ENCODE measurements around the gene LACTB.
"Not testable (repeated sequence)": the region's sequence is repeated elsewhere in the genome, so short reads cannot be mapped to it uniquely, and the experiment has no call there.

The LACTB gene

GRCh38 chr15:63086947-63087346 is 34.7 kb upstream of the LACTB start:
- in situ Hi-C loops (cut with HindIII; ENCODE audit: low pct_ligation_motif_present, low pct_unique_long_range_greater_than_20kb, low sequenced_read_pairs) = no loop called here
- no peak for DNase-seq

GRCh38 chr15:63088533-63089245 is 33.0 kb upstream of the LACTB start:
- DNase-seq = peak; percentile 56
- in situ Hi-C loops (cut with HindIII; ENCODE audit: low pct_ligation_motif_present, low pct_unique_long_range_greater_than_20kb, low sequenced_read_pairs) = no loop called here

- in situ Hi-C loops (cut with HindIII; ENCODE audit: low pct_ligation_motif_present, low pct_unique_long_range_greater_than_20kb, low sequenced_read_pairs) = no loop called here
- DNase-seq = peak; percentile 80
These were observed 32.2 kb upstream of the LACTB start for GRCh38 chr15:63089260-63090043.

GRCh38 chr15:63090472-63090871 is 31.2 kb upstream of the LACTB start:
- in situ Hi-C loops (cut with HindIII; ENCODE audit: low pct_ligation_motif_present, low pct_unique_long_range_greater_than_20kb, low sequenced_read_pairs) = no loop called here
- no peak for DNase-seq

GRCh38 chr15:63090887-63091286 is 30.8 kb upstream of the LACTB start:
- in situ Hi-C loops (cut with HindIII; ENCODE audit: low pct_ligation_motif_present, low pct_unique_long_range_greater_than_20kb, low sequenced_read_pairs) = no loop called here
- no peak for DNase-seq

GRCh38 chr15:63091679-63092446 is 29.8 kb upstream of the LACTB start:
- in situ Hi-C loops (cut with HindIII; ENCODE audit: low pct_ligation_motif_present, low pct_unique_long_range_greater_than_20kb, low sequenced_read_pairs) = no loop called here
- DNase-seq = no peak

- DNase-seq = peak; percentile 76
- in situ Hi-C loops (cut with HindIII; ENCODE audit: low pct_ligation_motif_present, low pct_unique_long_range_greater_than_20kb, low sequenced_read_pairs) = no loop called here
These were observed 28.0 kb upstream of the LACTB start for GRCh38 chr15:63093486-63094205.

- peak; percentile 71 for DNase-seq
- in situ Hi-C loops (cut with HindIII; ENCODE audit: low pct_ligation_motif_present, low pct_unique_long_range_greater_than_20kb, low sequenced_read_pairs) = no loop called here
These were observed 27.1 kb upstream of the LACTB start for GRCh38 chr15:63094495-63094931.

- in situ Hi-C loops (cut with HindIII; ENCODE audit: low pct_ligation_motif_present, low pct_unique_long_range_greater_than_20kb, low sequenced_read_pairs) = no loop called here
These were observed 25.5 kb upstream of the LACTB start for GRCh38 chr15:63096178-63096577.

GRCh38 chr15:63098901-63099300 is 22.8 kb upstream of the LACTB start:
- DNase-seq; in situ Hi-C loops (cut with HindIII; ENCODE audit: low pct_ligation_motif_present, low pct_unique_long_range_greater_than_20kb, low sequenced_read_pairs): not testable (repeated sequence)

More at GRCh38 chr15:63096178-63096577, 25.5 kb upstream of the LACTB start:
- DNase-seq = no peak

- DNase-seq; in situ Hi-C loops (cut with HindIII; ENCODE audit: low pct_ligation_motif_present, low pct_unique_long_range_greater_than_20kb, low sequenced_read_pairs): not testable (repeated sequence)
These were observed 22.1 kb upstream of the LACTB start for GRCh38 chr15:63099581-63099980.

GRCh38 chr15:63103416-63103815 is 18.2 kb upstream of the LACTB start:
- no peak for DNase-seq
- in situ Hi-C loops (cut with HindIII; ENCODE audit: low pct_ligation_motif_present, low pct_unique_long_range_greater_than_20kb, low sequenced_read_pairs) = no loop called here

GRCh38 chr15:63104727-63105126 is 16.9 kb upstream of the LACTB start:
- in situ Hi-C loops (cut with HindIII; ENCODE audit: low pct_ligation_motif_present, low pct_unique_long_range_greater_than_20kb, low sequenced_read_pairs) = no loop called here
- no peak for DNase-seq

- DNase-seq; in situ Hi-C loops (cut with HindIII; ENCODE audit: low pct_ligation_motif_present, low pct_unique_long_range_greater_than_20kb, low sequenced_read_pairs): not testable (repeated sequence)
These were observed 16.3 kb upstream of the LACTB start for GRCh38 chr15:63105354-63105753.

- in situ Hi-C loops (cut with HindIII; ENCODE audit: low pct_ligation_motif_present, low pct_unique_long_range_greater_than_20kb, low sequenced_read_pairs) = no loop called here
- peak; percentile 99 for DNase-seq
These were observed 13.6 kb upstream of the LACTB start for GRCh38 chr15:63107895-63108546.

GRCh38 chr15:63109498-63109897 is 12.2 kb upstream of the LACTB start:
- in situ Hi-C loops (cut with HindIII; ENCODE audit: low pct_ligation_motif_present, low pct_unique_long_range_greater_than_20kb, low sequenced_read_pairs) = no loop called here
- DNase-seq = no peak

- in situ Hi-C loops (cut with HindIII; ENCODE audit: low pct_ligation_motif_present, low pct_unique_long_range_greater_than_20kb, low sequenced_read_pairs) = no loop called here
- DNase-seq = no peak
These were observed 11.7 kb upstream of the LACTB start for GRCh38 chr15:63109920-63110319.

- in situ Hi-C loops (cut with HindIII; ENCODE audit: low pct_ligation_motif_present, low pct_unique_long_range_greater_than_20kb, low sequenced_read_pairs) = no loop called here
- DNase-seq = no peak
These were observed 11.1 kb upstream of the LACTB start for GRCh38 chr15:63110428-63111026.

Data from ACHN (cell line).